Transverse colon (tissue), 4 donors: ENCODE data around the gene PDHX. TPM values are rescaled to one million over a fixed set of nuclear protein-coding genes. Genes with fewer than 3 reads are reported as not detected.
A peak's percentile ranks its signal among the peaks of the same experiment; 100 is the strongest.

ENCODE experiments used
- DNase-seq: peaks from one replicate; pipeline ENCODE4 v3.0.0-alpha.2; 2019
- H3K27ac ChIP-seq, 4 donors: fragments of 200-600 bp; sonication (generic); 2 replicates each; pipeline ENCODE4 v1.5.1; 2016 to 2018; ENCODE audit warnings: inconsistent platforms in 4 of 4
- H3K27me3 ChIP-seq: fragments of 200-600 bp; sonication (generic); 2 replicates; pipeline ENCODE4 v1.5.1; 2017; ENCODE audit warnings: inconsistent platforms
- H3K36me3 ChIP-seq, 4 donors: fragments of 200-600 bp; sonication (generic); 2 replicates each; pipeline ENCODE4 v1.5.1; 2017 to 2019; ENCODE audit warnings: inconsistent platforms in 4 of 4
- H3K4me1 ChIP-seq, 4 donors: fragments of 200-600 bp; sonication (generic); 2 replicates each; pipeline ENCODE4 v1.5.1; 2017 to 2020; ENCODE audit warnings: inconsistent platforms in 4 of 4
- H3K4me3 ChIP-seq, 4 donors: fragments of 200-600 bp; sonication (generic); 1 replicate in 1 of 4; 2 replicates in 3 of 4; pipeline versions ENCODE4 v1.5.1 to v1.6.1; 2017 to 2019; ENCODE audit warnings: inconsistent platforms in 4 of 4
- H3K9me3 ChIP-seq, 2 donors: fragments of 200-600 bp; sonication (generic); 2 replicates each; pipeline ENCODE4 v1.5.1; 2017 to 2019; ENCODE audit warnings: inconsistent platforms in 2 of 2
- CTCF ChIP-seq, 5 experiments: fragments of 200-600 bp in 3 of 5; fragments of 450-650 bp in 2 of 5; sonication (generic) in 3 of 5; IDR thresholded peaks; 1 replicate in 2 of 5; 2 replicates in 3 of 5; pipeline ENCODE4 v1.5.1; 2016 to 2017; ENCODE audit warnings: antibody characterized with exemption in 5 of 5, inconsistent platforms in 3 of 5, mild to moderate bottlenecking in 2 of 5, moderate library complexity in 1 of 5
- EP300 ChIP-seq: sonication (generic); formaldehyde crosslinking; IDR thresholded peaks from one replicate; pipeline ENCODE4 v1.6.1; 2017; ENCODE audit warnings: antibody characterized with exemption, low read depth
- POLR2A ChIP-seq: fragments of 450-650 bp; IDR thresholded peaks from one replicate; pipeline ENCODE4 v1.6.1; 2016; ENCODE audit warnings: antibody characterized with exemption, mild to moderate bottlenecking, moderate library complexity
- POLR2AphosphoS5 ChIP-seq, 3 donors: sonication (generic); formaldehyde crosslinking; IDR thresholded peaks; one replicate each; pipeline ENCODE4 v1.6.1; 2016; ENCODE audit warnings: antibody characterized with exemption in 3 of 3
- WGBS, 2 donors: methylation state at CpG; one replicate each; pipeline ENCODE4 v1.1.5; 2018; ENCODE audit warnings: low coverage in 1 of 2; 5-methylcytosine and 5-hydroxymethylcytosine counted together
- in situ Hi-C, 4 donors: fragments of 200-750 bp; cut with MboI; loops; one replicate each; pipeline versions ENCODE4 v1.15.0 to v1.15.1; 2017; ENCODE audit warnings: low sequenced_read_pairs in 3 of 4, low pct_ligation_motif_present in 1 of 4, low pct_unique_long_range_greater_than_20kb in 1 of 4
- intact Hi-C: fragments of 100-400 bp; cut with DNase I; formaldehyde crosslinking; loops from one replicate; pipeline ENCODE4 v1.15.1; 2023; ENCODE audit warnings: low total_unique reads
- total RNA-seq, 4 donors: library from RNA; depleted of rRNA; stranded (reverse); fragments of >200 nt; gene quantifications; one replicate each; pipeline ENCODE4 v1.1.0, GENCODE V29; 2016

The PDHX gene
- total RNA-seq, 4 donors from 2014 or later = 26.7 to 37.0 (median 36.7) TPM

GRCh38 chr11:35003186-35003585, 86.8 kb downstream of the PDHX start:
- Histone ChIP-seq H3K27me3 (no peaks in the 10 kb centered on the region), H3K4me3 (no peak overlapping the region), H3K36me3 (no peaks in the 10 kb centered on the region), H3K9me3 (no peaks in the 10 kb centered on the region), H3K27ac (no peak overlapping the region), H3K4me1 (peaks cover 0 to 44% (median 17%) of the 10 kb centered on the region in 4 donors)
- TF ChIP-seq POLR2A (no peak), POLR2AphosphoS5 (IDR thresholded peaks at IDR 0.05) (no peak), EP300 (no peak), CTCF (IDR thresholded peaks at IDR 0.05) (no peak)
- intact Hi-C loops (loop anchor here (10.0 kb wide), 1 partner anchor 302 kb away; no protein-coding TSS in a partner anchor), in situ Hi-C loops (no loop called here)
- WGBS, 2 donors = 0 to 94% methylated on average over 1 of the region's 1 CpG
- no peak for DNase-seq

GRCh38 chr11:35003658-35004057, 87.2 kb downstream of the PDHX start:
- intact Hi-C loops = loop anchor here (10.0 kb wide), 1 partner anchor 301 kb away; no protein-coding TSS in a partner anchor
- in situ Hi-C loops = no loop called here
- H3K4me1 ChIP-seq = peaks cover 0 to 46% (median 20%) of the 10 kb centered on the region in 4 donors
- WGBS, 2 donors = 44 to 58% methylated on average over 3 of the region's 3 CpGs
- DNase-seq = no peak
- no peak overlapping the region for H3K27ac ChIP-seq
- no peak for TF ChIP-seq POLR2AphosphoS5 (IDR thresholded peaks at IDR 0.05)
- TF ChIP-seq CTCF (IDR thresholded peaks at IDR 0.05) = no peak
- no peak for TF ChIP-seq POLR2A
- no peak for TF ChIP-seq EP300
- H3K27me3 ChIP-seq = no peaks in the 10 kb centered on the region
- H3K4me3 ChIP-seq = no peak overlapping the region
- no peaks in the 10 kb centered on the region for H3K9me3 ChIP-seq
- H3K36me3 ChIP-seq = no peaks in the 10 kb centered on the region

GRCh38 chr11:35005141-35005780, 88.8 kb downstream of the PDHX start:
- Histone ChIP-seq H3K4me3 (no peak overlapping the region), H3K4me1 (peaks cover 5 to 60% (median 35%) of the 10 kb centered on the region in 4 donors), H3K27ac (peak overlapping the region; percentile 49 to 69 (median 64)), H3K9me3 (no peaks in the 10 kb centered on the region), H3K36me3 (no peaks in the 10 kb centered on the region), H3K27me3 (no peaks in the 10 kb centered on the region)
- intact Hi-C loops (loop anchor here (10.0 kb wide), 1 partner anchor 300 kb away; no protein-coding TSS in a partner anchor), in situ Hi-C loops (no loop called here)
- TF ChIP-seq POLR2AphosphoS5 (IDR thresholded peaks at IDR 0.05) (peak in 1 of 3 donors; percentile 23), EP300 (no peak), CTCF (IDR thresholded peaks at IDR 0.05) (no peak)
- 58 to 76% methylated on average over 4 of the region's 4 CpGs for WGBS, 2 donors
- DNase-seq = peak; percentile 45

- intact Hi-C loops (loop anchor here (10.0 kb wide), 1 partner anchor 298 kb away; no protein-coding TSS in a partner anchor), in situ Hi-C loops (no loop called here)
- TF ChIP-seq POLR2AphosphoS5 (IDR thresholded peaks at IDR 0.05) (no peak), EP300 (no peak)
- Histone ChIP-seq H3K4me3 (no peak overlapping the region), H3K27ac (peak overlapping the region in 2 of 4 donors; percentile 31 to 69), H3K9me3 (no peaks in the 10 kb centered on the region), H3K27me3 (no peaks in the 10 kb centered on the region), H3K36me3 (no peaks in the 10 kb centered on the region), H3K4me1 (peaks cover 5 to 60% (median 37%) of the 10 kb centered on the region in 4 donors)
- peak; percentile 20 for DNase-seq
- 79 to 81% methylated on average over 8 of the region's 8 CpGs for WGBS, 2 donors
These were observed 90.1 kb downstream of the PDHX start for GRCh38 chr11:35006389-35007128.
